ENCODE data around the gene SAMMSON.

Gene SAMMSON
- total RNA-seq: 0 to 0.09 (median 0) reads per million in 4 experiments

- no peak for DNase-seq
These were observed at the start of gene SAMMSON for GRCh38 chr3:69999140-70000027. Gene SAMMSON (plus strand): TSS chr3:69999733.

GRCh38 chr3:69951616-69952015 is 47.9 kb upstream of the SAMMSON start:
- DNase-seq: no peak

GRCh38 chr3:69959581-69959980 is 40.0 kb upstream of the SAMMSON start:
- DNase-seq: no peak

GRCh38 chr3:69961706-69962439 is 37.7 kb upstream of the SAMMSON start:
- DNase-seq: no peak

- DNase-seq: no peak
These were observed 35.9 kb upstream of the SAMMSON start for GRCh38 chr3:69963643-69964042.

GRCh38 chr3:69967156-69967555 is 32.4 kb upstream of the SAMMSON start:
- no peak for DNase-seq

GRCh38 chr3:69970827-69971226 is 28.7 kb upstream of the SAMMSON start:
- no peak for DNase-seq

- no peak for DNase-seq
These were observed 26.9 kb upstream of the SAMMSON start for GRCh38 chr3:69972672-69973071.

GRCh38 chr3:69976021-69976420 is 23.5 kb upstream of the SAMMSON start:
- DNase-seq: no peak

GRCh38 chr3:69983546-69984265 is 15.8 kb upstream of the SAMMSON start:
- DNase-seq: no peak

- DNase-seq: no peak
These were observed 14.3 kb upstream of the SAMMSON start for GRCh38 chr3:69985266-69985665.

- DNase-seq: no peak
These were observed 13.1 kb upstream of the SAMMSON start for GRCh38 chr3:69986419-69986818.

GRCh38 chr3:69987833-69988232 is 11.7 kb upstream of the SAMMSON start:
- no peak for DNase-seq

- no peak for DNase-seq
These were observed 5.8 kb upstream of the SAMMSON start for GRCh38 chr3:69993757-69994156.

GRCh38 chr3:69994919-69995318 is 4.6 kb upstream of the SAMMSON start:
- no peak for DNase-seq

- no peak for DNase-seq
These were observed 1.8 kb upstream of the SAMMSON start for GRCh38 chr3:69997631-69998307.

- DNase-seq: no peak
These were observed 784 bp upstream of the SAMMSON start for GRCh38 chr3:69998759-69999139.

GRCh38 chr3:70000028-70000410 is 486 bp downstream of the SAMMSON start:
- no peak for DNase-seq

GRCh38 chr3:70000563-70001081 is 1.1 kb downstream of the SAMMSON start:
- DNase-seq: no peak

GRCh38 chr3:70003119-70003518 is 3.6 kb downstream of the SAMMSON start:
- no peak for DNase-seq

- no peak for DNase-seq
These were observed 6.6 kb downstream of the SAMMSON start for GRCh38 chr3:70006089-70006488.

GRCh38 chr3:70010346-70010745 is 10.8 kb downstream of the SAMMSON start:
- DNase-seq: no peak

GRCh38 chr3:70011582-70011981 is 12.0 kb downstream of the SAMMSON start:
- no peak for DNase-seq

Measured in effector CD8-positive, alpha-beta T cell (primary cell).